GM18873 (cell line): Measurements from ENCODE around the gene SNAPIN.

ENCODE experiments used
- ATAC-seq: cut with Tn5 transposase; IDR thresholded peaks from one replicate; pipeline ENCODE4 v1.9.1; 2021; ENCODE audit warnings: mild to moderate bottlenecking, moderate library complexity, moderate number of reproducible peaks; ENCODE audit not compliant: unreplicated experiment, low FRiP score

Gene SNAPIN

DNA sequence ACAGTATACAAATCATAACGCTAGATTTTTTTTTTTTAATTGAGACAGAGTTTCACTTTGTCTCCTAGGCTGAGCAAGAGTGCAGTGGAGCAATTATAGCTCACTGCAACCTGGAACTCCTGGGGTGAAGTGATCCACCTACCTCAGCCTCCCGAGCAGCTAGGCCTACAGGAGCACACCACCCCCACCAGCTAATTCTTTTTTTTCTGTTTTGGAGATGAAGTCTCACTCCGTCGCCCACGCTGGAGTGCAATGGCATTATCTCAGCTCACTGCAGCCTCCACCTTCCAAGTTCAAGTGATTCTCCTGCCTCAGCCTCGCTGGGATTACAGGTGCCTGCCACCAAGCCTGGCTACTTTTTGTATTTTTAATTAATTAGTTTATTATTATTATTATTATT, 41.3 kb downstream of the SNAPIN start:
- no peak for ATAC-seq

GRCh38 chr1:153705484-153705883, 47.0 kb downstream of the SNAPIN start:
- no peak for ATAC-seq

DNA sequence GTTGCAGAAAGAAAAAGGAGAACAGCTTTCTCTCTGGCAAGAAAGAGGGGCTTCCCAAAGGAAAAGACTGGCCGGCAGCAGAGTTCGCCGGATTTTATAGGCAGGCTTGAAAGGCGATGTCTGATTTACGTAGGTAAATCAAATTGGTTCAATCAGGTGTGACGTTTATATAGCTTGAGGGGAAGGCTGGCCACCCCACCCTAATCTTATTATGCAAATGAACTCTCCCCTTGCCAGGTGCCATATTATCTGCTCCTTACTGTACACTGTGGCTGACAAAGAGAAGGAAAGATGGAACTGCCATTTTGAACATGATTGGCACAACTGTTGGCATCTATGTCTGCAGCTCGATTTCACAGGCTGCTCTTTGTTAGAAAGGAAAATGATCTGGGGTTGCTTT, 52.5 kb downstream of the SNAPIN start:
- ATAC-seq, result no peak
